GM23338 (cell line): ENCODE measurements around the gene ITPR3. TPM values are rescaled to one million over a fixed set of nuclear protein-coding genes. Genes with fewer than 3 reads are reported as not detected.

Experiments
- ATAC-seq: fragments of 200-7000 bp; cut with Tn5 transposase; 3 replicates; pipeline ENCODE4 v1.9.1; 2020
- DNase-seq: peaks from one replicate; pipeline ENCODE4 v3.0.0-alpha.2; 2015; ENCODE audit warnings: low spot score
- H2AFZ ChIP-seq: fragments of 200-600 bp; sonication (generic); 2 replicates; pipeline ENCODE4 v1.8.0; 2016; ENCODE audit warnings: antibody characterized with exemption, mild to moderate bottlenecking, moderate library complexity
- H3F3A ChIP-seq: fragments of 200-600 bp; sonication (generic); replicated peaks from 2 replicates; pipeline ENCODE4 v1.8.0; 2017; ENCODE audit warnings: antibody characterized with exemption, mixed run types, low read depth
- H3K27ac ChIP-seq: fragments of 200-600 bp; sonication (generic); 2 replicates; pipeline ENCODE4 v1.6.1; 2016; ENCODE audit warnings: low read depth
- H3K27me3 ChIP-seq: fragments of 200-600 bp; sonication (generic); 2 replicates; pipeline ENCODE4 v1.8.0; 2016; ENCODE audit warnings: mild to moderate bottlenecking, mixed run types, moderate library complexity; ENCODE audit not compliant: insufficient read depth
- H3K36me3 ChIP-seq: fragments of 200-600 bp; sonication (generic); 2 replicates; pipeline ENCODE4 v1.8.0; 2016; ENCODE audit warnings: mild to moderate bottlenecking; ENCODE audit not compliant: insufficient read depth
- H3K4me1 ChIP-seq: fragments of 200-600 bp; sonication (generic); 2 replicates; pipeline ENCODE4 v1.8.0; 2016; ENCODE audit warnings: mild to moderate bottlenecking, moderate library complexity; ENCODE audit not compliant: insufficient read depth
- H3K4me2 ChIP-seq: fragments of 200-600 bp; sonication (generic); 2 replicates; pipeline ENCODE4 v1.7.1; 2017; ENCODE audit warnings: mixed run types
- H3K4me3 ChIP-seq: fragments of 200-600 bp; sonication (generic); 2 replicates; pipeline ENCODE4 v1.6.1; 2016; ENCODE audit warnings: mixed run types
- H3K79me2 ChIP-seq: fragments of 200-600 bp; sonication (generic); replicated peaks from 2 replicates; pipeline ENCODE4 v1.8.0; 2017; ENCODE audit warnings: mild to moderate bottlenecking; ENCODE audit not compliant: insufficient read depth
- H3K9me2 ChIP-seq: fragments of 200-600 bp; sonication (generic); 2 replicates; pipeline ENCODE4 v1.8.0; 2017; ENCODE audit not compliant: insufficient read depth
- H4K20me1 ChIP-seq: fragments of 200-600 bp; sonication (generic); replicated peaks from 2 replicates; pipeline ENCODE4 v1.8.0; 2017; ENCODE audit warnings: mild to moderate bottlenecking; ENCODE audit not compliant: insufficient read depth
- H3K27ac Mint-ChIP-seq: 2 replicates; pipeline ENCODE4 v1.8.0; 2020; ENCODE audit warnings: inconsistent platforms, mild to moderate bottlenecking, moderate library complexity, mixed read lengths
- H3K27me3 Mint-ChIP-seq: 3 replicates; pipeline ENCODE4 v1.8.0; 2022; ENCODE audit warnings: low read depth, mild to moderate bottlenecking, moderate library complexity, mixed read lengths, inconsistent platforms; ENCODE audit not compliant: insufficient read depth, poor library complexity
- H3K36me3 Mint-ChIP-seq: 3 replicates; pipeline ENCODE4 v1.8.0; 2021; ENCODE audit warnings: low read depth, mild to moderate bottlenecking, inconsistent platforms, moderate library complexity, mixed read lengths
- H3K4me1 Mint-ChIP-seq: 3 replicates; pipeline ENCODE4 v1.8.0; 2020; ENCODE audit warnings: mild to moderate bottlenecking, inconsistent platforms, mixed read lengths
- H3K4me3 Mint-ChIP-seq: 3 replicates; pipeline ENCODE4 v1.8.0; 2021; ENCODE audit warnings: moderate library complexity, mild to moderate bottlenecking, inconsistent platforms, mixed read lengths
- H3K9me3 Mint-ChIP-seq: 3 replicates; pipeline ENCODE4 v1.8.0; 2020; ENCODE audit warnings: moderate library complexity, mild to moderate bottlenecking, inconsistent platforms, mixed read lengths
- CREB1 ChIP-seq: fragments of 250-450 bp; sonication (Bioruptor Pico); IDR thresholded peaks from 2 replicates; pipeline ENCODE4 v1.5.0; 2020; ENCODE audit warnings: low read depth, mild to moderate bottlenecking, moderate library complexity
- CTCF ChIP-seq, 2 experiments: fragments of 200-600 bp in 1 of 2; sonication (generic) in 1 of 2; conservative IDR thresholded peaks; 2 replicates each; pipeline versions ENCODE4 v1.5.1 to v1.6.1; 2016 to 2017; ENCODE audit warnings: antibody characterized with exemption in 2 of 2, low read depth in 2 of 2, mild to moderate bottlenecking in 2 of 2, moderate library complexity in 1 of 2
- EZH2 ChIP-seq: fragments of 200-600 bp; sonication (generic); IDR thresholded peaks from one replicate; pipeline ENCODE4 v1.8.0; 2017; ENCODE audit warnings: antibody characterized with exemption, mild to moderate bottlenecking, low read depth; ENCODE audit not compliant: unreplicated experiment
- EZH2phosphoT487 ChIP-seq: fragments of 200-600 bp; sonication (generic); IDR thresholded peaks from one replicate; pipeline ENCODE4 v1.8.1; 2018; ENCODE audit warnings: antibody characterized with exemption; ENCODE audit not compliant: unreplicated experiment
- JUNB ChIP-seq: IDR thresholded peaks from one replicate; pipeline ENCODE4 v1.6.1; 2016; ENCODE audit warnings: antibody characterized with exemption; ENCODE audit not compliant: unreplicated experiment
- NANOG ChIP-seq: IDR thresholded peaks from 2 replicates; pipeline ENCODE4 v1.6.1; 2016; ENCODE audit warnings: antibody characterized with exemption, borderline replicate concordance
- POLR2AphosphoS5 ChIP-seq: IDR thresholded peaks from 2 replicates; pipeline ENCODE4 v1.6.1; 2016; ENCODE audit warnings: antibody characterized with exemption, low read depth
- STAT1 ChIP-seq: IDR thresholded peaks from one replicate; pipeline ENCODE4 v1.6.1; 2016; ENCODE audit warnings: antibody characterized with exemption; ENCODE audit not compliant: unreplicated experiment
- ZNF114 ChIP-seq: fragments of 250-450 bp; sonication (Bioruptor Pico); IDR thresholded peaks from 2 replicates; pipeline ENCODE4 v1.5.0; 2020; ENCODE audit warnings: mild to moderate bottlenecking, moderate library complexity
- polyA plus RNA-seq: library from polyadenylated mRNA; unstranded; fragments of >200 nt; fragmentation: Nextera tagmentation; extraction: Ambion mirVana; gene quantifications from 2 replicates; pipeline ENCODE4 v1.2.1, GENCODE V29; 2016
- total RNA-seq: library from RNA; depleted of rRNA; stranded (reverse); fragments of >200 nt; shearing (Covaris generic); gene quantifications from 2 replicates; pipeline ENCODE4 v1.2.3, GENCODE V29; 2014
- TF ChIP-seq, protein P1 (sequence below): IDR thresholded peaks from one replicate; pipeline ENCODE4 v1.6.1; 2018; ENCODE audit warnings: antibody characterized with exemption; ENCODE audit not compliant: unreplicated experiment

ITPR3 gene
- total and polyA plus RNA-seq, 2 experiments from 2014 or later = 7.3 to 31.9 TPM

DNA sequence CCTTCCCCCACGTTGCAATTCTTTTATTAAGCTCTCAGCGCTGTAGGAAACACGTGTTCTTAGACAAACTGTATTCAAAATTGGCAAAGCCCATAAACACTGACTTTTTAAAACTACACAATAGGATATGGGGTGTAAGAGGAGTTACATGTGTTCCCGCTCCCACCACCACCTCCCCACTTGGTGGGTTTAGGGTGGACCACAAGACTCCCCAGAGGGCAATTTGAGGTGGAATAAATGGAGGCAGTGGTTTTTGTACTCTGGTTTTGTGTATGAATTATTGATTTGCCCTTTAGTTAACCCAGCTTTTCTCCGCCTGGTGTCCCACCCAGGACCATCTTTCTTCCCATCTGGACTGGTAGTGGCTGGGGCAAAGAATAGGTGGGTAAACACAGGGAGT lies 86.6 kb downstream of the ITPR3 start:
- H3K27ac Mint-ChIP-seq = no peak overlapping the region
- H3K4me3 Mint-ChIP-seq = no peak overlapping the region
- peaks cover 18% of the 10 kb centered on the region for H3K79me2 ChIP-seq

GRCh38 chr6:33708516-33709204 lies 87.5 kb downstream of the ITPR3 start:
- no peaks in the 10 kb centered on the region for H3K9me3 Mint-ChIP-seq
- TF ChIP-seq STAT1 (no peak), POLR2AphosphoS5 (no peak), CREB1 (CRISPR knock-in tag) (no peak), CTCF (conservative IDR thresholded peaks at IDR 0.05; ENCODE audit: low read depth in 2 of 2) (no peak), EZH2phosphoT487 (no peak), ZNF114 (CRISPR knock-in tag) (no peak), EZH2 (no peak), NANOG (no peak), JUNB (no peak)
- TF ChIP-seq, protein P1, sequence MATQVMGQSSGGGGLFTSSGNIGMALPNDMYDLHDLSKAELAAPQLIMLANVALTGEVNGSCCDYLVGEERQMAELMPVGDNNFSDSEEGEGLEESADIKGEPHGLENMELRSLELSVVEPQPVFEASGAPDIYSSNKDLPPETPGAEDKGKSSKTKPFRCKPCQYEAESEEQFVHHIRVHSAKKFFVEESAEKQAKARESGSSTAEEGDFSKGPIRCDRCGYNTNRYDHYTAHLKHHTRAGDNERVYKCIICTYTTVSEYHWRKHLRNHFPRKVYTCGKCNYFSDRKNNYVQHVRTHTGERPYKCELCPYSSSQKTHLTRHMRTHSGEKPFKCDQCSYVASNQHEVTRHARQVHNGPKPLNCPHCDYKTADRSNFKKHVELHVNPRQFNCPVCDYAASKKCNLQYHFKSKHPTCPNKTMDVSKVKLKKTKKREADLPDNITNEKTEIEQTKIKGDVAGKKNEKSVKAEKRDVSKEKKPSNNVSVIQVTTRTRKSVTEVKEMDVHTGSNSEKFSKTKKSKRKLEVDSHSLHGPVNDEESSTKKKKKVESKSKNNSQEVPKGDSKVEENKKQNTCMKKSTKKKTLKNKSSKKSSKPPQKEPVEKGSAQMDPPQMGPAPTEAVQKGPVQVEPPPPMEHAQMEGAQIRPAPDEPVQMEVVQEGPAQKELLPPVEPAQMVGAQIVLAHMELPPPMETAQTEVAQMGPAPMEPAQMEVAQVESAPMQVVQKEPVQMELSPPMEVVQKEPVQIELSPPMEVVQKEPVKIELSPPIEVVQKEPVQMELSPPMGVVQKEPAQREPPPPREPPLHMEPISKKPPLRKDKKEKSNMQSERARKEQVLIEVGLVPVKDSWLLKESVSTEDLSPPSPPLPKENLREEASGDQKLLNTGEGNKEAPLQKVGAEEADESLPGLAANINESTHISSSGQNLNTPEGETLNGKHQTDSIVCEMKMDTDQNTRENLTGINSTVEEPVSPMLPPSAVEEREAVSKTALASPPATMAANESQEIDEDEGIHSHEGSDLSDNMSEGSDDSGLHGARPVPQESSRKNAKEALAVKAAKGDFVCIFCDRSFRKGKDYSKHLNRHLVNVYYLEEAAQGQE = no peak
- H3K27ac Mint-ChIP-seq = no peak overlapping the region
- Histone ChIP-seq H4K20me1 (peaks cover 31% of the 10 kb centered on the region), H3K9me2 (no peaks in the 10 kb centered on the region), H3K27me3 (no peaks in the 10 kb centered on the region), H3F3A (no peaks in the 10 kb centered on the region; the same call in 1 of the 2 replicates), H3K79me2 (peaks cover 18% of the 10 kb centered on the region), H3K4me2 (no peak overlapping the region), H3K4me1 (peaks cover 10% of the 10 kb centered on the region), H3K27ac (no peak overlapping the region), H3K4me3 (no peak overlapping the region), H3K36me3 (peaks cover 21% of the 10 kb centered on the region), H2AFZ (no peak overlapping the region)
- peaks cover 45% of the 10 kb centered on the region for H3K4me1 Mint-ChIP-seq
- peaks cover 40% of the 10 kb centered on the region for H3K36me3 Mint-ChIP-seq
- DNase-seq (no peak), ATAC-seq (no peak)
- H3K4me3 Mint-ChIP-seq = no peak overlapping the region
- H3K27me3 Mint-ChIP-seq = peaks cover 11% of the 10 kb centered on the region

More for the DNA sequence above, 86.6 kb downstream of the ITPR3 start:
- no peak overlapping the region for H3K4me3 ChIP-seq
- no peak overlapping the region for H3K27ac ChIP-seq
- peaks cover 34% of the 10 kb centered on the region for H4K20me1 ChIP-seq
- ATAC-seq = no peak
- H3K36me3 Mint-ChIP-seq = peaks cover 40% of the 10 kb centered on the region
- no peaks in the 10 kb centered on the region for H3K27me3 ChIP-seq
- TF ChIP-seq POLR2AphosphoS5 = no peak
- TF ChIP-seq EZH2phosphoT487 = no peak
- peaks cover under 1% of the 10 kb centered on the region; the same call in 1 of the 2 replicates for H3F3A ChIP-seq
- no peak overlapping the region for H3K4me2 ChIP-seq
- H3K9me2 ChIP-seq = no peaks in the 10 kb centered on the region
- no peak for DNase-seq
- H3K27me3 Mint-ChIP-seq = peaks cover 11% of the 10 kb centered on the region
- peaks cover 10% of the 10 kb centered on the region for H3K4me1 ChIP-seq
- no peaks in the 10 kb centered on the region for H3K9me3 Mint-ChIP-seq
- no peak overlapping the region for H2AFZ ChIP-seq
- H3K4me1 Mint-ChIP-seq = peaks cover 45% of the 10 kb centered on the region
- peaks cover 21% of the 10 kb centered on the region for H3K36me3 ChIP-seq
